GM12872 (cell line): ENCODE measurements around the gene GRIN3B.

Source experiments
- CTCF ChIP-seq: IDR thresholded peaks from 3 replicates; pipeline ENCODE4 v1.5.1; 2011; ENCODE audit warnings: low read depth, mild to moderate bottlenecking, low read length, moderate library complexity; ENCODE audit not compliant: insufficient read depth

GRIN3B gene

GRCh38 chr19:993831-994393 lies 6.3 kb upstream of the GRIN3B start:
- TF ChIP-seq CTCF, result no peak

GRCh38 chr19:994516-994915 lies 5.7 kb upstream of the GRIN3B start:
- no peak for TF ChIP-seq CTCF

GRCh38 chr19:995051-995827 lies 5.0 kb upstream of the GRIN3B start:
- TF ChIP-seq CTCF, result no peak

- TF ChIP-seq CTCF, result no peak
Observed at GRCh38 chr19:996051-996838, 4.0 kb upstream of the GRIN3B start.

GRCh38 chr19:998064-998463 lies 2.2 kb upstream of the GRIN3B start:
- no peak for TF ChIP-seq CTCF

GRCh38 chr19:999379-999719 lies 870 bp upstream of the GRIN3B start:
- TF ChIP-seq CTCF, result no peak
